ENCODE measurements around the gene CHEK2. TPM values are rescaled to one million over a fixed set of nuclear protein-coding genes. Genes with fewer than 3 reads are reported as not detected.

Gene CHEK2
- total and polyA plus RNA-seq, 2 experiments from 2014 or later = 86.0 to 121 TPM

GRCh38 chr22:28769394-28770085 lies 27.9 kb upstream of the CHEK2 start:
- Mint-ChIP-seq H3K4me1 (peaks cover 5% of the 10 kb centered on the region), H3K4me3 (no peak overlapping the region), H3K36me3 (ENCODE audit: low read depth) (peaks cover 13% of the 10 kb centered on the region), H3K27me3 (ENCODE audit: insufficient read depth, low read depth, poor library complexity) (peaks cover 3% of the 10 kb centered on the region), H3K27ac (no peak overlapping the region), H3K9me3 (peaks cover 8% of the 10 kb centered on the region; the same call in 2 of the 3 replicates)
- no peaks in the 10 kb centered on the region for H3K4me1 ChIP-seq (ENCODE audit: insufficient read depth)
- DNase-seq (ENCODE audit: low spot score) = no peak
- H3K27me3 ChIP-seq (ENCODE audit: insufficient read depth) = no peaks in the 10 kb centered on the region
- H2AFZ ChIP-seq = no peak overlapping the region
- H3K79me2 ChIP-seq (replicated peaks; ENCODE audit: insufficient read depth) = peaks cover 15% of the 10 kb centered on the region
- no peaks in the 10 kb centered on the region for H4K20me1 ChIP-seq (replicated peaks; ENCODE audit: insufficient read depth)
- TF ChIP-seq EZH2phosphoT487 (IDR thresholded peaks at IDR 0.05; ENCODE audit: unreplicated experiment) = no peak
- TF ChIP-seq NANOG (IDR thresholded peaks at IDR 0.05; ENCODE audit: borderline replicate concordance) = no peak
- no peak for TF ChIP-seq POLR2AphosphoS5 (IDR thresholded peaks at IDR 0.05; ENCODE audit: low read depth)
- TF ChIP-seq STAT1 (IDR thresholded peaks at IDR 0.05; ENCODE audit: unreplicated experiment) = no peak
- no peak for TF ChIP-seq CREB1 (CRISPR knock-in tag; IDR thresholded peaks at IDR 0.05; ENCODE audit: low read depth)
- TF ChIP-seq EZH2 (IDR thresholded peaks at IDR 0.05; ENCODE audit: low read depth, unreplicated experiment) = no peak
- TF ChIP-seq ZNF114 (CRISPR knock-in tag; IDR thresholded peaks at IDR 0.05) = no peak
- no peak for TF ChIP-seq ZNF331 (CRISPR knock-in tag; IDR thresholded peaks at IDR 0.05; ENCODE audit: low read depth)
- TF ChIP-seq REST (IDR thresholded peaks at IDR 0.05; ENCODE audit: unreplicated experiment) = no peak
- TF ChIP-seq ZNF462 (CRISPR knock-in tag; IDR thresholded peaks at IDR 0.05) = no peak
- TF ChIP-seq CTCF (conservative IDR thresholded peaks at IDR 0.05; ENCODE audit: low read depth in 2 of 2) = no peak
- H3K27ac ChIP-seq (ENCODE audit: low read depth) = no peak overlapping the region; the same call in 1 of the 2 replicates
- no peaks in the 10 kb centered on the region for H3K9me2 ChIP-seq (ENCODE audit: insufficient read depth)
- H3F3A ChIP-seq (replicated peaks; ENCODE audit: low read depth) = no peaks in the 10 kb centered on the region
- no peak overlapping the region for H3K4me2 ChIP-seq
- H3K36me3 ChIP-seq (ENCODE audit: insufficient read depth) = 0 out of 2 replicates have a peak, but pooled peaks cover 2% of the 10 kb centered on the region
- H3K4me3 ChIP-seq = no peak overlapping the region
- no peak for ATAC-seq
